GM12892 (cell line): Measurements from ENCODE around the gene STIM2.

Experiments used
- POLR2A ChIP-seq: IDR thresholded peaks from 2 replicates; pipeline ENCODE4 v1.6.1; 2011; ENCODE audit warnings: low read depth, low read length, control low read depth
- TAF1 ChIP-seq: IDR thresholded peaks from 2 replicates; pipeline ENCODE4 v1.6.1; 2011; ENCODE audit warnings: low read depth, mild to moderate bottlenecking, control low read depth, low read length, borderline replicate concordance

GRCh38 chr4:27048429-27049238, 188.0 kb downstream of the STIM2 start:
- no peak for TF ChIP-seq POLR2A
- TF ChIP-seq TAF1, result no peak
